Measurements from ENCODE around the gene BCL6B.
"Not testable (repeated sequence)": the region's sequence is repeated elsewhere in the genome, so short reads cannot be mapped to it uniquely, and the experiment has no call there.

Gene BCL6B

DNA sequence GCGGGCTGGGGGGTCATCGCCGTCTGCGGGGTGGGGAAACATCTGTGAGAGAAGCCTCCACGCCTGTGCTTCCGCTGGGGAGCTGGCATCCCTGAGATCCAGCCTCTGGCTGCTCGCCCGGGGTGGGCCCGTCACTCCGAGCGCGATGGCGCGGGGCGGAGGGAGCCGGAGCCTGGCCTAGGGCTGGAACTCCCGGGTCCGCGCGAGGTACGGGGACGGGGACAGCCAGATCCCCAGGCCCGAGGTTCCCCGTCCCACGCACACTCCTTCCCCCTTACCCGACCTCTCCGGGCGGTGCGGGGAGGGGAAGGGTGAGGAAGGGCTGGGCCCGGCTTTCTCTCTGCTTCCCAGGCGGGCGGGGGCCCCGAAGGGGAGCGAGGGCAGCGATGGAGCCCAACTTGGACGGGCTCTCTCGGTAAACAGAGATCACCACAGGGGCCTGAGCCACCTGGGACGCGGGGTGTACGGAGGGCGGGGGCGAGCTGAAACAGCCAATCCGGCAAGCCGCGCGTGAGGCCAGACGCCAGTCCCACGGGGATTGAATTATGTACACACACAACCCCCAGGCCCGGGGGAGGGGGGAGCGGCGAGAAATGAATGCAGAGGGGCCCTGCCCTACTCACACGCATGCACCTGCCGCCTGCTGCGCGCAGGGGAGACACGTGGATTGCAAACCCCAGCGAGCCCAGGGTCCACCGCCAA is 20.8 kb downstream of the BCL6B start, which contains the start of gene SLC16A11:
SLC16A11 (minus strand) TSS at position 596 of the 702 bp plus-strand sequence; CDS start at position 17, 579 bp downstream.
- Histone ChIP-seq H3K36me3 (ENCODE audit: control insufficient read depth, insufficient read depth, low read length) (no peaks in the 10 kb centered on the region), H3K9me3 (ENCODE audit: control insufficient read depth, low read length) (no peaks in the 10 kb centered on the region), H3K4me3 (ENCODE audit: insufficient read depth, low read depth, low read length) (peak within 1 kb of the TSS; percentile 23), H3K27me3 (ENCODE audit: control insufficient read depth, insufficient read depth, low read length, poor library complexity, severe bottlenecking) (peaks cover 61% of the 10 kb centered on the region), H3K4me1 (ENCODE audit: control insufficient read depth, insufficient read depth, low read length) (peaks cover 32% of the 10 kb centered on the region), H3K27ac (ENCODE audit: insufficient read depth, low read depth, low read length, poor library complexity, severe bottlenecking) (no peak within 1 kb of the TSS)
- WGBS, 2 experiments, result 2 to 3% methylated on average over 58 of the region's 58 CpGs

DNA sequence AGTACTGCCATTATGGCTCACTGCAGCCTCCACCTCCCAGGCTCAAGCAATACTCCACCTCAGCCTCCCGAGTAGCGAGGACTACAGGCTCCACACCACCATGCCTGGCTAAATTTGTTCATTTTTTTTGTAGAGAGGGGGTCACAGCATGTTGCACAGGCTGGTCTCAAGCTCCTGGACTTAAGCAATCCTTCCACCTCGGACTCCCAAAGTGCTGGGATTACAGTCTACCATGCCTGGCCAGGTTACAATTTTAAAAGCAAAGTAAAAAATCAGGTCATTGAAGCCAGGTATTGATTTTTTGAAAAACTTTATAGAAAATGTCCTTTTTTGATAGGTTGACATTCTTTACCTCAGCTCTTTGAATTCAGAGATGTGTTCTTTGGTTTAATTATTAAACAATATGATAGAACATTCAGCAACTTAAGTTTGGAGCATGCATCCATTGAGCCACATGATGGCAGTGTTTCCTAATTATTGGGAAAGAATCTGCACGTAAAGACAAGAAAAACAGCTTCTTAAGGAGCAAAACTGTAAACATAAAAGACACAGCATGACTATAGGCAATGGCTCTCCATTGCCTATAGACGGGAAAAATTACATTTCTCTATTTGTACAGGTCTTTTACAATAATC is 22.8 kb downstream of the BCL6B start:
- WGBS, 2 experiments, result 28 to 32% methylated on average over 5 of the region's 5 CpGs
- no peaks in the 10 kb centered on the region for H3K36me3 ChIP-seq (ENCODE audit: control insufficient read depth, insufficient read depth, low read length)
- H3K27ac ChIP-seq (ENCODE audit: insufficient read depth, low read depth, low read length, poor library complexity, severe bottlenecking), result no peak overlapping the region
- peaks cover 32% of the 10 kb centered on the region for H3K4me1 ChIP-seq (ENCODE audit: control insufficient read depth, insufficient read depth, low read length)
- H3K4me3 ChIP-seq (ENCODE audit: insufficient read depth, low read depth, low read length), result peak overlapping the region; percentile 37
- H3K9me3 ChIP-seq (ENCODE audit: control insufficient read depth, low read length), result no peaks in the 10 kb centered on the region
- H3K27me3 ChIP-seq (ENCODE audit: control insufficient read depth, insufficient read depth, low read length, poor library complexity, severe bottlenecking), result peaks cover 61% of the 10 kb centered on the region

DNA sequence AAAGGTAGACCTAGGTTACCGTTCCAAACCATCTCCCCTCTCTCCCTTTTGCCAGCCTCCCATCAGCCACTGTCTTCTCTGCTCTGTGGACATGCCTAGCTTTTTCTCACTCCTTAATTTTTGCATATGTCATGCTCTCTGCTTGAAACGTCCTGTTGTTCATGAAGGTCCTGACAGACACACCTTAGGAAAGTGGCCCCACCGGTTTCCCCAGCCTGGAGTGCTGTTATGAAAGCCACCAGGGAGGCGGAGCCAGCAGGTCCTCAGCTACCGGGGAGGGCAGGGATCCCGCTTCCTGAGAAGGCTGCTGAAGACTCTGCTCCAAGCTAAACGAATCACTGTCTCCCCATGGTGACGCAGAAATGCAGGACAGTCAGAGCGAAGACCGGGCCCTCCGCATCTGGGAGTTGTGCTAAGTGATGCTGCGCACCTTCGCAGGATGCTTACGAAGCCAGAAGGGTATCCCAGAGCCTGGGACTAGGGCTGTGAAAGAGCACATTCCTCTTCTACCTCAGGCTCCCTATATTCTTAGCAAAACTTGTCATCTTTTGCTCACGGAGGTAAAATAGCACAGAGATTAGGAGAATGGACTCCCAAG is 23.4 kb downstream of the BCL6B start:
- H3K27ac ChIP-seq (ENCODE audit: insufficient read depth, low read depth, low read length, poor library complexity, severe bottlenecking), result no peak overlapping the region
- peak overlapping the region; percentile 37 for H3K4me3 ChIP-seq (ENCODE audit: insufficient read depth, low read depth, low read length)
- 5 to 6% methylated on average over 15 of the region's 15 CpGs for WGBS, 2 experiments
- peaks cover 59% of the 10 kb centered on the region for H3K27me3 ChIP-seq (ENCODE audit: control insufficient read depth, insufficient read depth, low read length, poor library complexity, severe bottlenecking)
- H3K9me3 ChIP-seq (ENCODE audit: control insufficient read depth, low read length), result no peaks in the 10 kb centered on the region
- peaks cover 31% of the 10 kb centered on the region for H3K4me1 ChIP-seq (ENCODE audit: control insufficient read depth, insufficient read depth, low read length)
- H3K36me3 ChIP-seq (ENCODE audit: control insufficient read depth, insufficient read depth, low read length), result no peaks in the 10 kb centered on the region

DNA sequence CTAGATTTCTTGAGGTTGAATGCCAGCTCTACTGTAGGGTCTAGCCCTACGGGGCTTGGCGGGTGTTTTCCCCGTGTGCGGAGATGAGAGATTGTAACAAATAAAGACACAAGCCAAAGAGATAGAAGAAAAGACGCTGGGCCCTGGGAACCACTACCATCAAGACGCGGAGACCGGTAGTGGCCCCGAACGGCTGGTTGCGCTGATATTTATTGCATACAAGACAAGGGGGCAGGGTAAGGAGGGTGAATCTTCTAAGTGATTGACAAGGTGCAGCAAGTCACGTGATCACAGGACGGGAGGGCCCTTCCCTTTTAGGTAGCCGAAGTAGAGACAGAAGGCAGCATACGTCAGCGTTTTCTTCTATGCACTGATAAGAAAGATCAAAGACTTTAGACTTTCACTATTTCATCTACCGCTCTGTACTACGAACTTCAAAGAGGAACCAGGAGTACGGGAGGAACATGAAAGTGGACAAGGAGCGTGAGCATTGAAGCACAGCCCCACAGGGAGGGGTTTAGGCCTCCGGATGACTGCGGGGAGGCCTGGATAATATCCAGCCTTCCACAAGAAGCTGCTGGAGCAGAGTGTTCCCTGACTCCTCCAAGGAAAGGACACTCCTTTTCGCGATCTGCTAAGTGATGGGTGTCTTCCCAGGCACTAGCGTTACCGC is 24.0 kb downstream of the BCL6B start:
- peak overlapping the region; percentile 37 for H3K4me3 ChIP-seq (ENCODE audit: insufficient read depth, low read depth, low read length)
- 19% methylated on average over 26 of the region's 26 CpGs for WGBS, 2 experiments

DNA sequence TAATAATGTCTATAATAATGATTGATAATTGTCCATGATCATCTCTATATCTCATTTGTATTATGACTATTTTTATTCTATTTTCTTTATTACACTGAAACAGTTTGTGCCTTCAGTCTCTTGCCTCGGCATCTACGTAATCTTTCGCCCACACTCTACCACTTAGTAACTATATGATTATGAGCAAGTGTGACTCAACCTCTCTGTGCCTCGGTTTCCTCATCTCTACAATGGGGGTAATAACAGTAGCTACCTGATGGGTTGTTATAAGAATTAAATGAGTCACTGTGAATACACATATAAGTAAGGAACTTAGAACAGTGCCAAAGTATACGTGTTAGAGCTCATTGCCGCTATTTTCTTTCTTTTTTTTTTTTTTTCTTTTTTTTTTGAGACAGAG is 24.7 kb downstream of the BCL6B start:
- Histone ChIP-seq H3K36me3 (ENCODE audit: control insufficient read depth, insufficient read depth, low read length) (no peaks in the 10 kb centered on the region), H3K27me3 (ENCODE audit: control insufficient read depth, insufficient read depth, low read length, poor library complexity, severe bottlenecking) (peaks cover 45% of the 10 kb centered on the region), H3K9me3 (ENCODE audit: control insufficient read depth, low read length) (no peaks in the 10 kb centered on the region), H3K4me3 (ENCODE audit: insufficient read depth, low read depth, low read length) (no peak overlapping the region), H3K27ac (ENCODE audit: insufficient read depth, low read depth, low read length, poor library complexity, severe bottlenecking) (no peak overlapping the region), H3K4me1 (ENCODE audit: control insufficient read depth, insufficient read depth, low read length) (peaks cover 19% of the 10 kb centered on the region)
- 94 to 96% methylated on average over 6 of the region's 6 CpGs for WGBS, 2 experiments

More for the DNA sequence above, 24.0 kb downstream of the BCL6B start:
- Histone ChIP-seq H3K4me1 (ENCODE audit: control insufficient read depth, insufficient read depth, low read length) (peaks cover 26% of the 10 kb centered on the region), H3K27me3 (ENCODE audit: control insufficient read depth, insufficient read depth, low read length, poor library complexity, severe bottlenecking) (peaks cover 52% of the 10 kb centered on the region)
- H3K36me3 ChIP-seq (ENCODE audit: control insufficient read depth, insufficient read depth, low read length); H3K27ac ChIP-seq (ENCODE audit: insufficient read depth, low read depth, low read length, poor library complexity, severe bottlenecking); H3K9me3 ChIP-seq (ENCODE audit: control insufficient read depth, low read length): not testable (repeated sequence)

DNA sequence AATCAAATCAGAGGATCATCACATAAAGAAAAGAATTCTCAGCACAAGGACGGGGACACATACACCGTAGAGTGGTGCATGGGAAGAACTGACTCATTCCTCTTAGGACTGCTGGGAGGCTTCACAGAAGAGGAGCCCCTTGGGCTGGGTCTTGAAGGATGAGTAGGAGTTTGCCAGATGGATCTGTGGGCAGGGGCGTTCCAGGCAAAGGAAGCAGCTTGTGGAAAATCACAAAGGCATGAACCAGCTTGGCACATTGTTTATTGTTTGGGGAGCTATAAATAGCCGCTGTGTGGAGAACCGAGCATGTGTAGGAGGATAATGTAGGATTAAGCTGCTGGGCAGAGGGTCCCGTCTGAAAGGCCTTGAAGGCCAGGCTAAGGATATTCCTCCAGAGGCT is 26.1 kb downstream of the BCL6B start:
- Histone ChIP-seq H3K36me3 (ENCODE audit: control insufficient read depth, insufficient read depth, low read length) (no peaks in the 10 kb centered on the region), H3K4me1 (ENCODE audit: control insufficient read depth, insufficient read depth, low read length) (peaks cover 8% of the 10 kb centered on the region), H3K27ac (ENCODE audit: insufficient read depth, low read depth, low read length, poor library complexity, severe bottlenecking) (no peak overlapping the region), H3K27me3 (ENCODE audit: control insufficient read depth, insufficient read depth, low read length, poor library complexity, severe bottlenecking) (peaks cover 34% of the 10 kb centered on the region), H3K4me3 (ENCODE audit: insufficient read depth, low read depth, low read length) (no peak overlapping the region), H3K9me3 (ENCODE audit: control insufficient read depth, low read length) (no peaks in the 10 kb centered on the region)
- 82 to 86% methylated on average over 6 of the region's 6 CpGs for WGBS, 2 experiments

DNA sequence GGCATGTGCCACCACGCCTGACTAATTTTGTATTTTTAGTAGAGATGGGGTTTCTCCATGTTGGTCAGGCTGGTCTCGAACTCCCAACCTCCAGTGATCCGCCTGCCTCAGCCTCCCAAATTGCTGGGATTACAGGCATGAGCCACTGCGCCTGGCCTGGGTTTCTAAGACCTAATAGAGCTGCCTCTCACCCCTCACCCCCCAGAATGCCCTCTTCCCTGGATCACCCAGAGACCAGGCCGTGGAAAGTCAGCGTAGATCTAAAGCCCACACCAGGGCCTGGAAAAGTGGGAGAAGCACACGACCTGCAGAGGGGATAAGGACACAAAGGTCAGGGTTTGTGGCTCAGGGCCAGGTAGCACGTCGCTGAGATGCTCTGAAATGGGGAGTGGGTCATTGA is 27.7 kb downstream of the BCL6B start:
- H3K9me3 ChIP-seq (ENCODE audit: control insufficient read depth, low read length); H3K36me3 ChIP-seq (ENCODE audit: control insufficient read depth, insufficient read depth, low read length); H3K4me3 ChIP-seq (ENCODE audit: insufficient read depth, low read depth, low read length); H3K27ac ChIP-seq (ENCODE audit: insufficient read depth, low read depth, low read length, poor library complexity, severe bottlenecking); H3K4me1 ChIP-seq (ENCODE audit: control insufficient read depth, insufficient read depth, low read length): not testable (repeated sequence)
- H3K27me3 ChIP-seq (ENCODE audit: control insufficient read depth, insufficient read depth, low read length, poor library complexity, severe bottlenecking), result peaks cover 18% of the 10 kb centered on the region
- WGBS, 2 experiments, result 90% methylated on average over 9 of the region's 9 CpGs

DNA sequence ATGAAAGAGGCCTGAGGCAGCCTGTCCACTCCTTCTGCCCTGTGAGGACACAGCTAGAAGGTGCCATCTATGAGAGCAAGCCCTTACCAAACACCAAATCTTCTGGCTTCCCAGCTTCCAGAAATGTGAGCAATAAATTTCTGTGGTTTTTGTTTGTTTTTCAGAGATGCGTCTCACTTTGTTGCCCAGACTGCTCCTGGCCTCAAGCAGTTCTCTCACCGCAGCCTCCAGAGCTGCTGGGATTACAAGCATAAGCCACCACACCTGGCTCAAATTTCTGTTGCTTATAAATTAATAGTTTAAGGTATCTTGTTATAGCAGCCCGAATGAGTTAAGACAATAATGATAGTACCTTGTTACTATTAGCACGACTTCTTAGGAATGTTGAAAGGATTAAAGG is 33.5 kb downstream of the BCL6B start:
- Histone ChIP-seq H3K27ac (ENCODE audit: insufficient read depth, low read depth, low read length, poor library complexity, severe bottlenecking) (no peak overlapping the region), H3K4me3 (ENCODE audit: insufficient read depth, low read depth, low read length) (no peak overlapping the region), H3K9me3 (ENCODE audit: control insufficient read depth, low read length) (no peaks in the 10 kb centered on the region), H3K4me1 (ENCODE audit: control insufficient read depth, insufficient read depth, low read length) (no peaks in the 10 kb centered on the region), H3K36me3 (ENCODE audit: control insufficient read depth, insufficient read depth, low read length) (no peaks in the 10 kb centered on the region), H3K27me3 (ENCODE audit: control insufficient read depth, insufficient read depth, low read length, poor library complexity, severe bottlenecking) (peaks cover 3% of the 10 kb centered on the region)
- 95% methylated on average over 4 of the region's 4 CpGs for WGBS, 2 experiments

- H3K27ac ChIP-seq (ENCODE audit: insufficient read depth, low read depth, low read length, poor library complexity, severe bottlenecking), result no peak overlapping the region
- H3K36me3 ChIP-seq (ENCODE audit: control insufficient read depth, insufficient read depth, low read length), result no peaks in the 10 kb centered on the region
- no peak overlapping the region for H3K4me3 ChIP-seq (ENCODE audit: insufficient read depth, low read depth, low read length)
- H3K27me3 ChIP-seq (ENCODE audit: control insufficient read depth, insufficient read depth, low read length, poor library complexity, severe bottlenecking), result no peaks in the 10 kb centered on the region
- no peaks in the 10 kb centered on the region for H3K9me3 ChIP-seq (ENCODE audit: control insufficient read depth, low read length)
- peaks cover 10% of the 10 kb centered on the region for H3K4me1 ChIP-seq (ENCODE audit: control insufficient read depth, insufficient read depth, low read length)
- 92% methylated on average over 7 of the region's 7 CpGs for whole genome bisulfite sequencing, 2 experiments
Observed at GRCh38 chr17:7058831-7059447, 36.1 kb downstream of the BCL6B start.

Data from ectodermal cell (in vitro differentiated cells).